CD8-positive, alpha-beta memory T cell (primary cell): ENCODE data around the gene VSTM2L. TPM values are rescaled to one million over a fixed set of nuclear protein-coding genes. Genes with fewer than 3 reads are reported as not detected.

Source experiments
- CTCF ChIA-PET: fragments of 350-600 bp; sonication (Branson Sonifier 250); formaldehyde crosslinking; loops from one replicate; lab custom pipeline; 2021; ENCODE audit warnings: antibody characterized with exemption; lab: Charles Lee
- POLR2A ChIA-PET: fragments of 350-600 bp; sonication (Branson Sonifier 250); formaldehyde crosslinking; loops from one replicate; lab custom pipeline; 2021; ENCODE audit warnings: antibody characterized with exemption; lab: Charles Lee
- DNase-seq, 5 donors: peaks; one replicate each; pipeline versions ENCODE4 v3.0.0 to v3.0.0-alpha.2; 2020 to 2022; ENCODE audit warnings: mixed read lengths in 1 of 5
- H3K27ac ChIP-seq: one replicate; pipeline ENCODE4 v1.7.0; 2013; ENCODE audit warnings: low read depth, mild to moderate bottlenecking, low read length, moderate library complexity
- H3K27me3 ChIP-seq: 2 replicates; pipeline ENCODE4 v1.7.0; 2013; ENCODE audit warnings: low read length, mild to moderate bottlenecking; ENCODE audit not compliant: insufficient read depth, poor library complexity, severe bottlenecking
- H3K36me3 ChIP-seq: 2 replicates; pipeline ENCODE4 v1.7.0; 2013; ENCODE audit warnings: mild to moderate bottlenecking, low read length, moderate library complexity; ENCODE audit not compliant: insufficient read depth
- H3K4me1 ChIP-seq: 2 replicates; pipeline ENCODE4 v1.7.0; 2013; ENCODE audit warnings: mild to moderate bottlenecking, low read length, moderate library complexity; ENCODE audit not compliant: insufficient read depth
- H3K4me3 ChIP-seq: 2 replicates; pipeline ENCODE4 v1.7.0; 2013; ENCODE audit warnings: mild to moderate bottlenecking, low read length
- H3K9me3 ChIP-seq: 2 replicates; pipeline ENCODE4 v1.7.0; 2013; ENCODE audit warnings: mild to moderate bottlenecking, low read length
- H3K27ac Mint-ChIP-seq, 8 donors: one replicate each; pipeline ENCODE4 v1.8.0; 2020 to 2021; ENCODE audit warnings: mixed read lengths in 8 of 8, mild to moderate bottlenecking in 6 of 8, inconsistent platforms in 3 of 8, moderate library complexity in 3 of 8
- H3K27me3 Mint-ChIP-seq, 2 donors: one replicate each; pipeline ENCODE4 v1.8.0; 2020 to 2021; ENCODE audit warnings: mixed read lengths in 2 of 2, mild to moderate bottlenecking in 1 of 2, moderate library complexity in 1 of 2
- H3K36me3 Mint-ChIP-seq, 3 donors: one replicate each; pipeline ENCODE4 v1.8.0; 2020 to 2021; ENCODE audit warnings: mixed read lengths in 3 of 3, inconsistent platforms in 1 of 3, mild to moderate bottlenecking in 1 of 3
- H3K4me1 Mint-ChIP-seq, 3 donors: one replicate each; pipeline ENCODE4 v1.8.0; 2020 to 2021; ENCODE audit warnings: mixed read lengths in 3 of 3, inconsistent platforms in 1 of 3, mild to moderate bottlenecking in 1 of 3
- H3K4me3 Mint-ChIP-seq, 7 donors: one replicate each; pipeline ENCODE4 v1.8.0; 2020 to 2021; ENCODE audit warnings: mixed read lengths in 7 of 7, mild to moderate bottlenecking in 6 of 7, moderate library complexity in 4 of 7, inconsistent platforms in 2 of 7
- H3K9me3 Mint-ChIP-seq, 5 donors: one replicate each; pipeline ENCODE4 v1.8.0; 2020 to 2022; ENCODE audit warnings: mixed read lengths in 5 of 5, mild to moderate bottlenecking in 3 of 5, moderate library complexity in 2 of 5, inconsistent platforms in 1 of 5
- polyA plus RNA-seq: library from polyadenylated mRNA; unstranded; fragments of 300-500 nt; fragmentation: Illumina TruSeq; gene quantifications from one replicate; pipeline ENCODE4 v1.2.3, GENCODE V29; 2021
- total RNA-seq, 2 experiments: library from RNA; stranded (reverse); gene quantifications; one replicate each; pipeline ENCODE4 v1.2.3, GENCODE V29; 2021

VSTM2L gene
- total and polyA plus RNA-seq, 3 experiments from 2014 or later: not detected

DNA sequence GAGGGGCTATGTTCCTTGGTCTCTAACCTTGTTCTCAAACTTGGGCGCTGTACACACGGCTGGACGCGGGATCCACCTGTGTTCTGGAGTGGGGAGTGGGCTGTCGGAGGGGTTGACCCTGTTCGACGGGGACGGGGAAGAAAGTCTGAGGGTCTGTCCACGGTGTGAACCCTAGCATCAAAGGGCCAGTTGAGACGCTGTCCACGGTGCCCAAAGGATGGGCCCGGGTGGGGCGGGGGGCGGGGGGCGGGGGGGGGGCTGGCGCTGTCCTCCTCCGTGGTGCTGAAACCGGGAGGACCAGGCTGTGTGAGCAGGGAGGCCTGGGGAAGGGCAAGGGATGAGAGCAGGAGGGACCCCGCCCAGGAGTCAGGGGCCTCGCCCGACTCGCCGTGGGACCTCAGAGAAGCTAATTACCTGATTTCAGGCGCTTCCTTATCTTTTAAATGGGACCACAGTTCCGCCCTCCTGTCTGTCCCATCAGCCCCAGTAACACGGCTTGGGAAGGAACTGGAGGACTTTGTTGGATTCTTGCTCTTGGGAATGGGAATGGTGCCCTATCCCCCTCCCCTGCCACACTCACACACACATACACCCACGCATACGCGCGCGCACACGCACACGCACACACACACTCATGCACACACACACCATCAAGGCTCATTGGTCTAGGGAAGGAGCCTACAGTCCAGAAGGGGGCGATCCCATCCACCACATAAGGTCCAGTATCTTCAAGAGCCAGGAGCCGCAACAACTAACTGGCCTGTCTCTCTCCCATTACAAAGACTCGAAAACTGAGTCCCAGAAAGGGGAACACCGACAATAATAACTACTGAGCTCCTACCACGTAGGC, 1.0 kb upstream of the VSTM2L start:
- peaks cover 0 to 5% (median 0%) of the 10 kb centered on the region in 5 donors for H3K9me3 Mint-ChIP-seq
- ChIA-PET POLR2A (no interaction called here), CTCF (interaction anchor here (1.3 kb wide), 1 partner anchor 9 kb away, joined by 3 read pairs; no protein-coding TSS in a partner anchor)
- no peaks in the 10 kb centered on the region for H3K36me3 ChIP-seq
- H3K27ac Mint-ChIP-seq: peak overlapping the region in 1 of 8 donors; percentile 1
- no peak overlapping the region for H3K27ac ChIP-seq
- H3K27me3 Mint-ChIP-seq: peaks cover 38 to 59% of the 10 kb centered on the region in 2 donors
- H3K27me3 ChIP-seq: peaks cover 22% of the 10 kb centered on the region
- no peaks in the 10 kb centered on the region for H3K9me3 ChIP-seq
- H3K4me1 ChIP-seq: no peaks in the 10 kb centered on the region
- no peak overlapping the region for H3K4me3 ChIP-seq
- H3K4me1 Mint-ChIP-seq: peaks cover 5 to 14% (median 11%) of the 10 kb centered on the region in 3 donors
- peak overlapping the region in 5 of 7 donors; percentile 28 to 65 (median 56) for H3K4me3 Mint-ChIP-seq
- DNase-seq: no peak
- H3K36me3 Mint-ChIP-seq: no peaks in the 10 kb centered on the region

DNA sequence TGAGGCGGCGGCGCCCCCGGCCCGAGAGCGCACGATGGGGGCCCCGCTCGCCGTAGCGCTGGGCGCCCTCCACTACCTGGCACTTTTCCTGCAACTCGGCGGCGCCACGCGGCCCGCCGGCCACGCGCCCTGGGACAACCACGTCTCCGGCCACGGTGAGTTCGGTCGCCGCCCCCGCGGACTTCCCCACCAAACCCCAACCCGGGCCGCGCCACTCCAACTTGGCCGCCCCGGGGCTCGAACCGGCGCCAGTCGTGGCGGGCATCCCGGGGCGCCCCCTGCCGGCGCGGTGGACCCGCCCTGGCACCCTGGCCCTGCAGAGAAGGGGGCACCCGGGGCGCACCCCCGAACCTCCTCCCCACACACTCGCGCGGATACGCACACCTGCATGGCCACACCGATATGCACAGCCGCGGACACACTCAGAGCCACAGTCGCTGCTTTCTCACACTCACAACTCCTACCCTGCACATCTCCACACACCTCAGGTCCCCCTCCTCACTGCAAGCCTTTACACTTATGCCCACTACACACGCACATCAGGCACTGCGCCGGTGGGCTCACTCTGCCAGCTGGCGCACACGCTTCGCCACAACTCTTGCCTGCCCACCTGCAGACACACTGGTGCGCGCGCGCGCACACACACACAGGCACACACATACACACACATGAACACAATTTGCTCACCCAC, 535 bp downstream of the VSTM2L start:
- Mint-ChIP-seq H3K4me1 (peaks cover 5 to 14% (median 11%) of the 10 kb centered on the region in 3 donors), H3K9me3 (peaks cover 0 to 5% (median 0%) of the 10 kb centered on the region in 5 donors), H3K27ac (peak overlapping the region in 1 of 8 donors; percentile 69), H3K4me3 (peak overlapping the region in 5 of 7 donors; percentile 24 to 86 (median 63)), H3K27me3 (peaks cover 44 to 67% of the 10 kb centered on the region in 2 donors), H3K36me3 (no peaks in the 10 kb centered on the region)
- Histone ChIP-seq H3K4me3 (no peak overlapping the region), H3K36me3 (no peaks in the 10 kb centered on the region), H3K4me1 (no peaks in the 10 kb centered on the region), H3K9me3 (no peaks in the 10 kb centered on the region), H3K27me3 (peaks cover 22% of the 10 kb centered on the region), H3K27ac (no peak overlapping the region)
- CTCF ChIA-PET: no interaction called here
- POLR2A ChIA-PET: no interaction called here
- DNase-seq: no peak

DNA sequence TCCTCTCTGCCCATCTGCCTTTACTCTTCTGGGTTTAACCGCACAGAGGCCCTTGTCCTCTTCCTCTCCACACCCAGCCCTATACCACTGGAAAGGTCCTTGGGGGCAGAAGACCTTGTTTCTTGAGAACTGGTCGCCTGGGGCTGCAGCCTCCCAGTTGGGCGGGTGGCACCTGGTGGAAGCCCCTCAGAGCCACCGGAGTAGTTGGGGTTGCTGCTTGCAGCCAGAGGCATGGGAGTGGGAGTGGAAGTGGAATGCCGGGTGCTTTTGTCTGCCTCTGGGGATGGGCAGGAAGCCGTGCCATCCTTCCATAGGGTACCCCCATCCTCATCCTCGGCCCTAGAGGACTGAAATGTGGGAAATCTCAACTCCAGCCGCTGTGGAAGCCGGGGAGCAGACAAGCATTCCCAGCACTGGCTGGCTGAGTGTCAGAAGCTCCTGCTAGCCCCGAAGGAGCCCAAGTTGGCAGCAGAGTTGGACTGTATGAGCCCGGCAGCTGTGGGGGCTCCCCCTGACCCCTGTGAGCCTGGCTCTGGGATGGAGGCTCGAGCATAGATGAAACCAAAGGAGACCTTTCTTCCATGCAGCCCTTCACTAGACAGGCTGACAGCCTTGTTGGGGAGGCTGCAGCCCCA, 1.2 kb downstream of the VSTM2L start:
- Histone ChIP-seq H3K36me3 (no peaks in the 10 kb centered on the region), H3K4me3 (no peak overlapping the region), H3K9me3 (no peaks in the 10 kb centered on the region), H3K27ac (no peak overlapping the region), H3K27me3 (peaks cover 22% of the 10 kb centered on the region), H3K4me1 (no peaks in the 10 kb centered on the region)
- ChIA-PET CTCF (no interaction called here), POLR2A (no interaction called here)
- Mint-ChIP-seq H3K9me3 (peaks cover 0 to 5% (median 0%) of the 10 kb centered on the region in 5 donors), H3K36me3 (no peaks in the 10 kb centered on the region), H3K4me3 (peak overlapping the region in 4 of 7 donors; percentile 55 to 86 (median 69)), H3K4me1 (peaks cover 5 to 14% (median 11%) of the 10 kb centered on the region in 3 donors), H3K27ac (peak overlapping the region in 1 of 8 donors; percentile 69), H3K27me3 (peaks cover 45 to 72% of the 10 kb centered on the region in 2 donors)
- DNase-seq: no peak

DNA sequence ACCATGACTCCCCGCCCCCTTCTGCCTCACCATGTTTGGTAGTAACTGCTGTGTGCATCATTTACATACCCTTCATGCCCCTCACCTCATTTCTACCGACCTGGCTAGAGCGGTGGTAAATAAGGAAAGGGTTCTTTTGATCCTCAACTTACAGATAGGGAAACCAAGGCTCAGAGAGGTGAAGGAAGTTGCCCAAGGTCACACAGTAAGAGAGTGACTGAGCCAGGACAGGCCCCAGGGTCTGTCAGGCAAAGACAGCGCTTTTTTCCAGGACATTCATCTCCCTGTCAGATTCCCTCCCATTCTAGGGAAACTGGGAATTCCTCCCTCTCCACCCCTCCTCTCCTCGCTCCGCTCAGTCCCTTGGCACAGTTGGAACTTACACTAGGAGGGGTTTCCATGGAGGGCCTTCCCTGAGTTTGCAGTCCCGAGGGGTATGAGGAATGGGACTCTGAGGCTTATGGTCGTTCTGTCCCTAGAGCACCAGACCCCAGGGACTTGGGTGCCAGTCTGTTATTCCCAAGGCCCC, 2.0 kb downstream of the VSTM2L start:
- Mint-ChIP-seq H3K36me3 (no peaks in the 10 kb centered on the region), H3K9me3 (peaks cover 0 to 5% (median 0%) of the 10 kb centered on the region in 5 donors), H3K4me3 (peak overlapping the region in 1 of 7 donors; percentile 20), H3K27ac (no peak overlapping the region), H3K4me1 (peaks cover 5 to 14% (median 11%) of the 10 kb centered on the region in 3 donors), H3K27me3 (peaks cover 43 to 71% of the 10 kb centered on the region in 2 donors)
- Histone ChIP-seq H3K27ac (no peak overlapping the region), H3K27me3 (peaks cover 22% of the 10 kb centered on the region), H3K4me3 (no peak overlapping the region), H3K4me1 (no peaks in the 10 kb centered on the region), H3K9me3 (no peaks in the 10 kb centered on the region), H3K36me3 (no peaks in the 10 kb centered on the region)
- POLR2A ChIA-PET: no interaction called here
- DNase-seq: no peak
- CTCF ChIA-PET: no interaction called here

DNA sequence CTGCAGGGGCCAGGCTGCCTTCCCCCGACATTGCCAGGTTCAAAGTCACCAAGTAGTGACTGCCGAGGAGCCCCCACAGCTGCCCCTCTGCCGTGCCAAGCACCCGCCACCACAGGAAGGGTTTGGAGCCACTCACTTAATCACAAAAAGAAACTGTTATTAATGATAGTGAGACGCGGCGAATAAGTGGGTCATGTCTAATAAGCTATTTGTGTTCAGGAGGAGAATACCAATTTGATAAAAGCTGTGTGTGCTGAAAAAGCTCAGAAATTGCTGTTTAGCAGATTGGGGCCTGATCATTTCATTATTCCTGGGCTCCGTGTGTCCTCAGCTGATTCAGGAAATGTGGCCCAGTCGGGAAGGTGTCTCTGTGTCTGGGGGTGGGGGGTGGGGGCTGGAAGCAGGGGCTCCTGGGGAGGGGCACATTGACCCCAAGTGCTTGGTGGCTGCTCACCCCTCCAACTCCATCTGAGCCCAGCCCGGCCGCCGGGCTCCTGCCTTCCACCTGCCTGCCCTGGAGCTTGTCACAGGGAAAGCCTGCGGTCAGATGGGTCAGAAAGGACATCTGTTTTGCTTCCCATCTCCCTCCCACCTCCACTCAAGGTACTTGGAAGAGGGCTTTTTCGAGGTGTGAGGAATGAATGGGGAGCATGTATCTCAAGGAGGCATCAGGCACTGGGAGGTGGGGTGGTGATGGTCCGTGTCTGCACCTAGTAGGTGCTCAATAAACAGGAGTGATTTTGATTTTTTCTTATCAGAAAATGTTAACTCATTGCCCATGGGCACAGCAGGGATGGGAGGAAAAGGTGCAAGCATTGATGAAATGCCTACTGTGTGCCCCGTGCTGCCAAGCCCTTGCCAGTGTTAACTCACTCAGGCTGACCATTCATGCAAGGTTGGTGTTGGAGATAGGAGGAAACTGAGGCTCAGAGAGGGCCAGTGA, 3.0 kb downstream of the VSTM2L start:
- H3K9me3 Mint-ChIP-seq: peaks cover 0 to 4% (median 0%) of the 10 kb centered on the region in 5 donors
- H3K27me3 ChIP-seq: peaks cover 20% of the 10 kb centered on the region
- H3K36me3 ChIP-seq: no peaks in the 10 kb centered on the region

DNA sequence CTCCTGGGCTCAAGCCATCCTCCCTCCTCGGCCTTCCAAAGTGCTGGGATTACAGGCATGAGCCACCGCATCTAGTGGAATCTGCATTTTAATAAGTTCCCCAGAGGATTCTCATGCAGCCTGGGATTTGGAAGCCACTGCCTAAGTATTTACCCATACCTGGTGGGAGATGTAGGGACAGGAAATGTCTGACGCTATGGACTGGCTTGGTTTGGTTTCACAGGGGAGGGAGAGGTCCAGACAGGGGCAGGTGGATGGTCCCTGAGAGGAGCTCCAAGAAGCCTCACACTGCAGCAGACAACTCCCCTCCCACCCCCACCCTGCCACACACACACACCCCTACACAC, 4.4 kb downstream of the VSTM2L start:
- H3K27ac ChIP-seq: no peak overlapping the region
- no peaks in the 10 kb centered on the region for H3K4me1 ChIP-seq
- Mint-ChIP-seq H3K4me1 (peaks cover 5 to 12% (median 9%) of the 10 kb centered on the region in 3 donors), H3K9me3 (peaks cover 0 to 3% (median 0%) of the 10 kb centered on the region in 5 donors), H3K27ac (no peak overlapping the region), H3K4me3 (no peak overlapping the region), H3K36me3 (no peaks in the 10 kb centered on the region), H3K27me3 (peaks cover 34 to 65% of the 10 kb centered on the region in 2 donors)
- no peaks in the 10 kb centered on the region for H3K9me3 ChIP-seq
- no peak overlapping the region for H3K4me3 ChIP-seq
- ChIA-PET CTCF (no interaction called here), POLR2A (no interaction called here)
- H3K27me3 ChIP-seq: peaks cover 11% of the 10 kb centered on the region
- H3K36me3 ChIP-seq: no peaks in the 10 kb centered on the region
- DNase-seq: no peak

More for the DNA sequence above, 3.0 kb downstream of the VSTM2L start:
- H3K27ac ChIP-seq: no peak overlapping the region
- H3K4me1 ChIP-seq: no peaks in the 10 kb centered on the region
- Mint-ChIP-seq H3K27me3 (peaks cover 41 to 69% of the 10 kb centered on the region in 2 donors), H3K4me1 (peaks cover 5 to 14% (median 11%) of the 10 kb centered on the region in 3 donors), H3K27ac (no peak overlapping the region), H3K4me3 (no peak overlapping the region), H3K36me3 (no peaks in the 10 kb centered on the region)
- no peak overlapping the region for H3K4me3 ChIP-seq
- DNase-seq: no peak
- no peaks in the 10 kb centered on the region for H3K9me3 ChIP-seq
- ChIA-PET CTCF (no interaction called here), POLR2A (no interaction called here)
